ENCODE data around the gene LPCAT2. TPM values are rescaled to one million over a fixed set of nuclear protein-coding genes. Genes with fewer than 3 reads are reported as not detected.

LPCAT2 gene
- total and polyA plus RNA-seq, 2 experiments from 2014 or later: 6.4 to 9.5 TPM

- DNase-seq (ENCODE audit: low spot score): no peak
- TF ChIP-seq CTCF (IDR thresholded peaks at IDR 0.05; ENCODE audit: poor library complexity) (no peak), EZH2phosphoT487 (IDR thresholded peaks at IDR 0.05; ENCODE audit: low read depth, severe bottlenecking, unreplicated experiment) (no peak), EZH2 (IDR thresholded peaks at IDR 0.05; ENCODE audit: borderline replicate concordance) (no peak)
- Histone ChIP-seq H4K20me1 (ENCODE audit: insufficient read depth, poor library complexity, severe bottlenecking) (no peaks in the 10 kb centered on the region), H3K4me1 (ENCODE audit: insufficient read depth) (peaks cover 16% of the 10 kb centered on the region), H3K27ac (no peak overlapping the region), H3K4me3 (no peak overlapping the region), H3K9me3 (ENCODE audit: low read depth) (peaks cover 6% of the 10 kb centered on the region), H2AFZ (no peak overlapping the region), H3K9me2 (replicated peaks; ENCODE audit: insufficient read depth) (no peaks in the 10 kb centered on the region), H3K27me3 (no peaks in the 10 kb centered on the region), H3K4me2 (no peak overlapping the region), H3K79me2 (no peaks in the 10 kb centered on the region), H3K36me3 (replicated peaks; ENCODE audit: insufficient read depth, low read depth) (no peaks in the 10 kb centered on the region)
- WGBS (ENCODE audit: low lambda C conversion rate, missing lambda C conversion rate): 29% methylated on average over 4 of the region's 4 CpGs
Measured at GRCh38 chr16:55506708-55507107, 2.2 kb upstream of the LPCAT2 start.

- Histone ChIP-seq H2AFZ (no peak overlapping the region), H3K27ac (no peak overlapping the region), H3K79me2 (no peaks in the 10 kb centered on the region), H3K36me3 (replicated peaks; ENCODE audit: insufficient read depth, low read depth) (no peaks in the 10 kb centered on the region), H4K20me1 (ENCODE audit: insufficient read depth, poor library complexity, severe bottlenecking) (no peaks in the 10 kb centered on the region), H3K4me2 (peak overlapping the region; percentile 92), H3K9me2 (replicated peaks; ENCODE audit: insufficient read depth) (no peaks in the 10 kb centered on the region), H3K4me3 (peak overlapping the region; percentile 22), H3K27me3 (no peaks in the 10 kb centered on the region), H3K4me1 (ENCODE audit: insufficient read depth) (peaks cover 4% of the 10 kb centered on the region), H3K9me3 (ENCODE audit: low read depth) (peaks cover 15% of the 10 kb centered on the region)
- TF ChIP-seq CTCF (IDR thresholded peaks at IDR 0.05; ENCODE audit: poor library complexity) (no peak), EZH2phosphoT487 (IDR thresholded peaks at IDR 0.05; ENCODE audit: low read depth, severe bottlenecking, unreplicated experiment) (no peak), EZH2 (IDR thresholded peaks at IDR 0.05; ENCODE audit: borderline replicate concordance) (no peak)
- 60% methylated on average over 9 of the region's 9 CpGs for WGBS (ENCODE audit: low lambda C conversion rate, missing lambda C conversion rate)
- DNase-seq (ENCODE audit: low spot score): no peak
Measured at GRCh38 chr16:55508271-55508921, 476 bp upstream of the LPCAT2 start.

GRCh38 chr16:55510185-55510805, 1.4 kb downstream of the LPCAT2 start:
- Histone ChIP-seq H2AFZ (peak overlapping the region; percentile 47), H3K79me2 (no peaks in the 10 kb centered on the region), H3K27ac (no peak overlapping the region), H3K4me1 (ENCODE audit: insufficient read depth) (no peaks in the 10 kb centered on the region), H3K4me2 (peak overlapping the region; percentile 92), H3K9me3 (ENCODE audit: low read depth) (peaks cover 15% of the 10 kb centered on the region), H3K27me3 (no peaks in the 10 kb centered on the region), H3K4me3 (no peak overlapping the region), H3K9me2 (replicated peaks; ENCODE audit: insufficient read depth) (no peaks in the 10 kb centered on the region), H3K36me3 (replicated peaks; ENCODE audit: insufficient read depth, low read depth) (no peaks in the 10 kb centered on the region), H4K20me1 (ENCODE audit: insufficient read depth, poor library complexity, severe bottlenecking) (no peaks in the 10 kb centered on the region)
- TF ChIP-seq EZH2 (IDR thresholded peaks at IDR 0.05; ENCODE audit: borderline replicate concordance): no peak
- no peak for TF ChIP-seq CTCF (IDR thresholded peaks at IDR 0.05; ENCODE audit: poor library complexity)
- no peak for TF ChIP-seq EZH2phosphoT487 (IDR thresholded peaks at IDR 0.05; ENCODE audit: low read depth, severe bottlenecking, unreplicated experiment)
- no peak for DNase-seq (ENCODE audit: low spot score)
- WGBS (ENCODE audit: low lambda C conversion rate, missing lambda C conversion rate): 66% methylated on average over 4 of the region's 4 CpGs
